ENCODE data around the gene TRPM6.

- TF ChIP-seq CTCF (IDR thresholded peaks at IDR 0.05), result no peak
- TF ChIP-seq POLR2A (IDR thresholded peaks at IDR 0.05), result no peak
Measured at GRCh38 chr9:74711341-74711740, 176.4 kb downstream of the TRPM6 start.
